Lower lobe of right lung (tissue), 2 donors: ENCODE measurements around the gene GGT5. TPM values are rescaled to one million over a fixed set of nuclear protein-coding genes. Genes with fewer than 3 reads are reported as not detected.

Source experiments
- ATAC-seq, 2 donors: fragments of 200-7000 bp; cut with Tn5 transposase; one replicate each; pipeline ENCODE4 v1.9.1; 2020 to 2022; ENCODE audit warnings: mild to moderate bottlenecking in 2 of 2, moderate library complexity in 2 of 2
- DNase-seq: peaks from one replicate; pipeline ENCODE4 v3.0.0-alpha.2; 2020
- H3K27ac ChIP-seq: fragments of 200-600 bp; one replicate; pipeline ENCODE4 v1.8.0; 2022
- H3K27me3 ChIP-seq: fragments of 200-600 bp; one replicate; pipeline ENCODE4 v1.8.0; 2022; ENCODE audit warnings: low read depth
- H3K36me3 ChIP-seq: fragments of 200-600 bp; one replicate; pipeline ENCODE4 v1.8.0; 2022; ENCODE audit warnings: mild to moderate bottlenecking
- H3K4me1 ChIP-seq: fragments of 200-600 bp; one replicate; pipeline ENCODE4 v1.8.0; 2022
- H3K4me3 ChIP-seq: fragments of 200-600 bp; one replicate; pipeline ENCODE4 v1.8.0; 2022; ENCODE audit warnings: mild to moderate bottlenecking
- H3K9me3 ChIP-seq: fragments of 200-600 bp; one replicate; pipeline ENCODE4 v1.8.0; 2022
- intact Hi-C: fragments of 100-400 bp; cut with DNase I; formaldehyde crosslinking; loops from one replicate; pipeline ENCODE4 v1.11.0; 2022
- total RNA-seq: library from RNA; stranded (reverse); fragmentation: NEBNext Ultra II Directional; extraction: Animal tissue kit (Norgen Biotek cat#: 25700); gene quantifications from one replicate; pipeline ENCODE4 v1.2.1, GENCODE V29; 2021
- TF ChIP-seq, protein P1 (sequence below): fragments of 200-600 bp; IDR thresholded peaks from one replicate; pipeline ENCODE4 v1.8.0; 2022; ENCODE audit warnings: antibody characterized with exemption, mild to moderate bottlenecking
- donor health status: DM: no; HTN: yes; CAD: no; lungs with severe emphysema.

Gene GGT5
- total RNA-seq, 1 donor from 2014 or later = 29.4 TPM

DNA sequence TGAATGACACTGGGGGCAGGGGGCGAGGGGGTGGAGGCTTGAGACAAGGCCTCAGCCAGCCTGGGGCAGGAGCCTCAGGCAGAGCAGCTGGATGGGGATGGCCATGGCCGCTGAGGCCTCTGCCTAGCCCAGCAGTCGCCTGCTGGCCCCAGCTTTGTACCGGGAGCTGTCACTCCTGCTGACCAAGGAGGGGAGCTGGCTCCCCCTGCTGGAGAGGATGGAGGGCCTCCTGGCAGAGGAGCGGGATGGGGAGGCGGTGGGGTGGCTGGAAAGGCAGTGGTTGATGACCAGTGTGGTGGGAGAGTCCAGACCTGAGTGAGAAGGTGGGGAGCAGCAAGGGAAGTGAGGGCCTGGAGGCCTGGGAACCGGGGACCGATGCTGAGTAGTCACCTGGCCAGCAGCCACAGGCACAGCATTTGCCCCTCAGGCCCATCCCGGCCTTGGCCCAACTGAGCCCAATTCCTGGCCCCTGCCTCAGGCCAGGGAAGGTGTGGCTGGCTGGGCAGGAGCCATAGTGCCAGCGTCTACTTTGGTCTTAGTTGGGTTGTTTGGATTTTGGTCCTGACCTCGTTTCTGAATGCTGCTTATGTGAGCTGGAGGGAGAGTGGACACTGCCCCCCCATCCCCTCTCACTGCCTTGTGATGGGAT lies 69.6 kb downstream of the GGT5 start:
- peak; percentile 86 for DNase-seq
- intact Hi-C loops = no loop called here
- TF ChIP-seq, protein P1, sequence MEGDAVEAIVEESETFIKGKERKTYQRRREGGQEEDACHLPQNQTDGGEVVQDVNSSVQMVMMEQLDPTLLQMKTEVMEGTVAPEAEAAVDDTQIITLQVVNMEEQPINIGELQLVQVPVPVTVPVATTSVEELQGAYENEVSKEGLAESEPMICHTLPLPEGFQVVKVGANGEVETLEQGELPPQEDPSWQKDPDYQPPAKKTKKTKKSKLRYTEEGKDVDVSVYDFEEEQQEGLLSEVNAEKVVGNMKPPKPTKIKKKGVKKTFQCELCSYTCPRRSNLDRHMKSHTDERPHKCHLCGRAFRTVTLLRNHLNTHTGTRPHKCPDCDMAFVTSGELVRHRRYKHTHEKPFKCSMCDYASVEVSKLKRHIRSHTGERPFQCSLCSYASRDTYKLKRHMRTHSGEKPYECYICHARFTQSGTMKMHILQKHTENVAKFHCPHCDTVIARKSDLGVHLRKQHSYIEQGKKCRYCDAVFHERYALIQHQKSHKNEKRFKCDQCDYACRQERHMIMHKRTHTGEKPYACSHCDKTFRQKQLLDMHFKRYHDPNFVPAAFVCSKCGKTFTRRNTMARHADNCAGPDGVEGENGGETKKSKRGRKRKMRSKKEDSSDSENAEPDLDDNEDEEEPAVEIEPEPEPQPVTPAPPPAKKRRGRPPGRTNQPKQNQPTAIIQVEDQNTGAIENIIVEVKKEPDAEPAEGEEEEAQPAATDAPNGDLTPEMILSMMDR = peak; percentile 87

DNA sequence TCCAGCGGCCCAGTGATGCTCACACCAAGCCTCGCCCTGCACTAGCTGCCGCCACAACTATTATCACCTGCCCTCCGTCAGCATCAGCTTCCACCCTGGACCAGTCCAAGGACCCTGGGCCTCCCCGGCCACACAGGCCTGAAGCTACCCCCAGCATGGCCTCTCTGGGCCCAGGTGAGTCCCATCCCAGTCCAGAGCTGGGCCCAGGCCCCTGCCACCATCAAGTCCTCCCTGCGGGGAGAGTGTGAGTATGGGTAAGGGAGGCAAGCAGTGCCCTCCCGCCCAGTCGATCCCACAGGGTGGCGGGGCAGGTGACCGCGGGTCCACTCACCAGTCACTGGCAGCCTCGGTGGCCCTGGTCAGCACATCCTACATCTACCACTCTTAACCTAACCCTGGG lies 73.1 kb downstream of the GGT5 start:
- no peaks in the 10 kb centered on the region for H3K4me1 ChIP-seq
- ATAC-seq (no peak), DNase-seq (no peak)
- no peak overlapping the region for H3K4me3 ChIP-seq
- H3K9me3 ChIP-seq = no peaks in the 10 kb centered on the region
- H3K36me3 ChIP-seq = peaks cover 98% of the 10 kb centered on the region
- TF ChIP-seq, protein P1 = no peak
- intact Hi-C loops = no loop called here
- no peaks in the 10 kb centered on the region for H3K27me3 ChIP-seq
- H3K27ac ChIP-seq = no peak overlapping the region

More for the DNA sequence above, 69.6 kb downstream of the GGT5 start:
- Histone ChIP-seq H3K27ac (peak overlapping the region; percentile 19), H3K9me3 (no peaks in the 10 kb centered on the region), H3K4me3 (no peak overlapping the region), H3K27me3 (no peaks in the 10 kb centered on the region), H3K4me1 (peaks cover 2% of the 10 kb centered on the region), H3K36me3 (peaks cover 81% of the 10 kb centered on the region)
- peak; percentile 76 to 80 for ATAC-seq

DNA sequence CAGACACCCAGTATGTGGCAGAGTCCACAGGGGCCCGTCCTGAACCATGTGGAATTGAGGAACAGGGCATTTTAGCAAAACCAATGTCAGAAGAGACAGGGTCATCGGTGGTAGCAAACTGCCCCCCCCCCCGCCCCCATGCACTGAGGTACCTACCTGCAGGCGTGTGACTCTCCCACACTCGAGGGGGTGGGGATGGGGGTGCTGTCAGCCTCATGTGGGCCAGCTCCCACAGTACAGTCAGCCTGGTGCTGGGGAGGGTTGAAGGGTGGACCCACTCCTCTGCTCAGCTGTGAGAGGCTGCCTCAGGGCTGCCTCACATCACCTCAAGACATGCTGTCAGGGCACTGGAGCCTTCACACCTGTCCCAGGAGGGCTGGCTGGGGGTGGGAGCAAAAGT lies 74.2 kb downstream of the GGT5 start:
- ATAC-seq (no peak), DNase-seq (no peak)
- H3K36me3 ChIP-seq = peaks cover 98% of the 10 kb centered on the region
- intact Hi-C loops = no loop called here
- no peaks in the 10 kb centered on the region for H3K9me3 ChIP-seq
- H3K27me3 ChIP-seq = no peaks in the 10 kb centered on the region
- H3K27ac ChIP-seq = no peak overlapping the region
- TF ChIP-seq, protein P1 = no peak
- H3K4me3 ChIP-seq = no peak overlapping the region
- no peaks in the 10 kb centered on the region for H3K4me1 ChIP-seq

DNA sequence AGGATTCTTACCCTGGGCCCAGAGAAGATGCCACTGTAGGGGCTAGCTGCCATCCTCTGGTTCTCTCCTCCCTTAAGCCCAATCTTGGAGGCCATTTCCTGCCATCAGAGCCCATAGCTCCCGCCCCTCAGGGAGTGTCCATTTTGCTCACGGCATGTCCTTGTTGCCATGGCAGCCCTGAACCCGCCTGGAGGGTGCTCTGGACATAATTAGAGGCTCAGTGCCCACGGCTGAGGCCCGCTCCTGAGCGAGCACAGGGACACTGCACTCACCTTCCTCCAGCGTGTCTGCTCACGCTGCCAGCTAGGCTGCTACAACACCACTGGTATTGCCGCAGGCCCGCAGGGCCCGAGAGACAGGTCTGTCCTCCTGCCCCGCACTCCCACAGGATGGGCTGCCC lies 74.7 kb downstream of the GGT5 start:
- TF ChIP-seq, protein P1 = no peak
- Histone ChIP-seq H3K27me3 (no peaks in the 10 kb centered on the region), H3K4me3 (no peak overlapping the region), H3K4me1 (no peaks in the 10 kb centered on the region), H3K9me3 (no peaks in the 10 kb centered on the region), H3K36me3 (peaks cover 99% of the 10 kb centered on the region), H3K27ac (no peak overlapping the region)
- intact Hi-C loops = no loop called here
- no peak for DNase-seq
- no peak for ATAC-seq

Other genes with a start within 250 kb of the GGT5 start
- gene GSTT4, start 239.6 kb downstream of the GGT5 start, total RNA-seq = not detected
- 88.7 TPM for gene CABIN1, start 233.8 kb downstream of the GGT5 start, total RNA-seq
- gene SUSD2, start 63.6 kb downstream of the GGT5 start, total RNA-seq = 200 TPM
- gene SPECC1L, start 25.7 kb upstream of the GGT5 start, total RNA-seq = 69.9 TPM
- gene ADORA2A, start 182.5 kb upstream of the GGT5 start, total RNA-seq = 16.0 TPM